NCI-H82 (cell line): ENCODE results near the gene PTPN4.
A peak's percentile ranks its signal among the peaks of the same experiment; 100 is the strongest.

Source experiments
- DNase-seq: peaks from one replicate; lab custom pipeline; 2025; lab: John Stamatoyannopoulos, UW

PTPN4 gene

DNA sequence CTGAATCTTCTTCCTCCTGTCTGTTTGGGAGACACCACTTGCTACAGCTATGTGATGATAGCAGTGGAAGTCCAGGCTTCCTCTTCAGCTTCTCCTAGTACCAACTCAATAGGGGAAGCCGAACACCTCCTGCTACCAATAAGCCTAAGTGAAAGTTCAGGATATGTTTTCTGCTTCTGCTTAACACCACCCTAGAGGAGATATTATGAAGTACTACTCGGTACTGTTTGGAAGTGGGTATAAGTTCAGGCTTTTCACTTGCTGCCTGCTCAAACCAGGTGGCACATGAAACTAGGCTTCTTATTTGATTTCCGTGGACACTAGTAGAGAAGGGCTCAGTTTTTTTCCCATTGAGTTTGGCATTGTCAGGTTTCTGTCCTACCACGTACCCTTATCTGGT is 99.8 kb downstream of the PTPN4 start:
- DNase-seq, result no peak

DNA sequence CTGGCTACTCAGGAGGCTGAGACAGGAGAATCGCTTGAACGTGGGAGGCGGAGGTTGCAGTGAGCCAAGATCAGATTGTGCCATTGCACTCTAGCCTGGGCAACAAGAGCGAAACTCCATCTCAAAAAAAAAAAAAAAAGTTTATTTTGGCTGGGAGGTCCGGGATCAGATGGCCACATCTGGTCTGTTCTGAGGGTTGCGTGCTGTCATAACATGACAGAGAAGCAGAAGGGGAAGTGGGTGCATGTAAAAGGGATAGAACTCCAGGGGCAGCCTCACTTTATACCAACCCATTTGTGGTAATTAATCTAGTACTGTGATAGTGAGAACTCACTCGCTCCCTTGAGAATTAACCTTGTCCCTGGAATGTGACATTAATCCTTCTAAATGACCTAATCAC is 101.2 kb downstream of the PTPN4 start:
- DNase-seq, result peak; percentile 89

DNA sequence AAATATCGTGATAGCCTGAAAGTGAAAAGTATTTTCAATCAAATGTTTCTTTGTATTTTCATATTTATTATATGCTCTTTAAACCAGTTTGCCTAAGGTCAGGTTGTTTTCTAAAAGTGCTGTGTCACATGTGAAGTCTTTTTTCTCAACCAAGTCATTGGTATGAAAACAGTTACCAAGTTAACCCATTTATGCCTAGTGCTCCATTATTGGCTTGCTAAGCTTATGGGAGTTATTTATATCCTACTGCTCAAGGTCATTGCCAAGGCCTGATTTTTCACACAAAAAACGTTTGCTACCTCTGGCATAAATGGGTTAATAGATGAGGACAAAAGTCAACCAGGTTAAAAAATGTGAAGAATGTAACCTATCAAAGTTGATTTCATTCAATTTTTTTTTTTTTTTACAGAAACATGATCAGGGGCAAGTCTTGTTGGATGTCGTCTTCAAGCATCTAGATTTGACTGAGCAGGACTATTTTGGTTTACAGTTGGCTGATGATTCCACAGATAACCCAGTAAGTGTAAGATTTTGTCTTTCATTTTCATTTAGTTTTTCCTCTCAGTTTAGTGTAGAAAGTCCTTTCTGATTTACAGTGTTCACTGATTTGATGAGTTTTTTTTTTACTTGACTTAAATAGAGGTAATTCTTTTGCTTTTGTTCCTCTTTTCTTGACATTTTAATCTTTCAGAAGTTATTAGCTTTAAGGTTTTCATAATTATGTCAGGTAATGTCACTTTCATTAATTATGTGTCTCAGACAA is 102.6 kb downstream of the PTPN4 start:
- peak; percentile 28 for DNase-seq

DNA sequence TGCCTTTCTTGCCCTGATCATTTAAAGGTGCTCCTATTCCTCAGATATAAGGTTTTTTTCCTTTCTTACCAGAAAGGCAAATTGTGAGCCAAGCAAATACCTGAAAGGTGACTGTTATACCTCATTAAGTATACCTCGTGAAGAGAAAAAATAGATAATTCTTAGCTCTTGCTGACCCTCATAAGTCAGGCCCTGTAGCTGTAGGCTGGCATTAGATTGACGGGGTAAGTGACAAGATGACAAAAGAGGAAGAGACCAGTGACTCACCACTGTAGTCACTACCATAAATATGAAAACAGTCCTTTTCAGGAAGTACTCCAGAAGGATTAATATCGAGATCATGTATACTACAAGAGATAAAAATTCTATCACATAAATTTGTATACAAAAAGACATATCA is 104.6 kb downstream of the PTPN4 start:
- DNase-seq, result no peak

GRCh38 chr2:119871725-119872124 is 112.0 kb downstream of the PTPN4 start:
- DNase-seq, result no peak

DNA sequence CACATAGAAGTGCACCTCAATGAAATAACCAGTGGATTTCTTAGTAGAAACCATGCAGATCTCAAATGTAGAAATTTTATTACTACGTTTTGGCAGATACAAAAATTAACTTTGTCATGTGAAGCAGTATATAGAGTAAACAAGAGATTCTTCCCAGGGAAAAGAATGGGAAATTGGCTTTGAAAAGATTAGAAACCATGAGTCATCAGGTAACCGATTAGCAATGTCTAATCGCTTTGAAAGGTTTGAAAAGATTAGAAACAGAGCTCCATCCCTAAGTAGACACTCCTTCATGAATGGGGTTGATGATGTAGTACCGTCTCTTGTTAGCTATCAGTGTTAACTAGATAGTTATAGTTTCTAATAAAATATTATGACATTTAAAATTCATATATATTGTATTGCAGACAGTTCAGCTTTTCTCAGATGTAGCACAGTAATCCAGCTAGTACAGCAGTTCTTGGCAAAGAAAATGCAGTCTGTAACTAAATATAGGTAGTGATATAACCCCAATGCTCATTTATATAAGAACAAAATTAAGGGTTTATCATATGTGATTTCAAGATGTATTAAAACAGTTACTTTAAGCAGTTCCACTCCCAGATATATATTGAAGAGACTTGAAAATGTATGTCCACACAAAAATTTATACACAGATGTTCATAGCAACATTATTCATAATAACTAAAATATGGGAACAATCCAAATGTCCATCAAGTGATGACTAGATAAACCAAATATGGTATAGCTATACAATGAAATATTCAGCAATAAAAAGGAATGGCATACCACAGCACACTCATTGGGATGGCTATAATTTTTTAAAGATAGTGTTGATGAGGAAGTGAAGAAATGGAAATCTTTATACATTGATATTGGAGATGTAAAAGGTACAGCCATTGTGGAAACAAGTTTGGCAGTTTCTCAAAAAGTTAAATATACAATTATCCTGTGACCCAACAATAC is 113.9 kb downstream of the PTPN4 start:
- peak; percentile 90 for DNase-seq

GRCh38 chr2:119879502-119879901 is 119.8 kb downstream of the PTPN4 start:
- DNase-seq, result no peak

DNA sequence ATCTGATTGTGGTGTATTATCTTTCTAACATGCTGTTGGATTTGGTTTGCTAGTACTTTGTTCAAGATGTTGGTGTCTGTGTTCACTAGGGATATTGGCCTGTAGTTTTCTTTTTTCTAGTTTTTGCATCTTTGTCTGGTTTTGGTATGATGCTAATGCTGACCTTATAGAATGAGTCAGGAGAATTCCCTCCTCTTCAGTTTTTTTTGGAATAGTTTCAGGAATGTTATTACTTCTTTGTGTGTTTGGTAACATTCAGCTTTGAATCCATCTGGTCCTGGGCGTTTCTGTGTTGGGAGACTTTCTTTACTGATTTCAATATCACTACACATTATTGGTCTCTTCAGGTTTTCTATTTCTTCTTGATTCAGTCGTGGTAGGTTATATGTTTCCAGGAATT is 129.0 kb downstream of the PTPN4 start:
- no peak for DNase-seq

DNA sequence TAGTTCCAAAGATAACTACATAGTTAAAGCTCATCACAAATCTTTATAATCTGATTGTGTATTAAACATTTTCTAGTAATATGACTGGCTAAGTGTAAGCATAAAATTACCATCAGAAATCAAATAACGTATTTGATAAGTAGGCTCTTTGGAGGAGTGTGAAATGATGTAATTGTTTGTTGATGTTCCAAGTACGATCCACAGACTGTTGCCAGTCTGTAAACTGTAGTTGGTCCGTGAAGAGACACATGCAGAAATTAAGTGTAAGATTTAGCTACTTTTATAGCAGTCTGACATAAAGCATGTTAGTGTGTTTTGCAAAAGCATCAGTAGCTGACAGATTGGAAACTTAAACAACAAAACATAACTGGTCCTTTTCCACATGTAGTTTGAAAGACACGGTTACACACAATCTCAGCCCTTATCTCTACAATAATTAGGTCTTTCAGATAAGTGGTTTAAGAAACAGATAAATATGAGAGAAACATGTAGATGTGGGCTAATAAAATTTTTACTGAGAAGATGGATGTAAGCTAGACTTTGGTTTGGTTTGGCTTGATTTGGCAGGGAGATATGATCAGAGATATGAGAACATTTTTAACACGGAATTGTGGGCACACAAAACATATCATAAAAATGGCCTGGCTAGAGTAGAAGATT is 138.1 kb downstream of the PTPN4 start:
- no peak for DNase-seq

DNA sequence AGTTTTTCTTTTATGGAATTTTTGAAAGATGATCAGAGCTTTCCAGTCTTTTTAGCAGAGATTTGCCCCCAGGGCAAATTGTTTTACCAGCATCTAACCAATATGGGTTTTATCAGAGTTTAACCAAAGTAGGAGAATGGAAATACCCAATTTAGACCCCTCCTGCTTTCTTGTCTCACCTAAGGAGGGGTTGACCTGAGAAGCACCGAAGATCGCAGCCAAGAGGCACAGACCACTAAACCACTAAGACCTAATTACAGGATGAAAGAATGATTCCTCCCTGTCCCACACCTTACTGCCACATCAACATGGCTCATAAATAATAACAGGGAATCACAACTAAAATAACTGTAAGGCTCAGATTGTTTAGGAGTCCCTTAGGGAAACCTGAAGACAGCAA is 141.3 kb downstream of the PTPN4 start:
- DNase-seq, result no peak

- no peak for DNase-seq
These were observed 150.8 kb downstream of the PTPN4 start for GRCh38 chr2:119910566-119910965.

- no peak for DNase-seq
These were observed 154.5 kb downstream of the PTPN4 start for GRCh38 chr2:119914266-119914665.

DNA sequence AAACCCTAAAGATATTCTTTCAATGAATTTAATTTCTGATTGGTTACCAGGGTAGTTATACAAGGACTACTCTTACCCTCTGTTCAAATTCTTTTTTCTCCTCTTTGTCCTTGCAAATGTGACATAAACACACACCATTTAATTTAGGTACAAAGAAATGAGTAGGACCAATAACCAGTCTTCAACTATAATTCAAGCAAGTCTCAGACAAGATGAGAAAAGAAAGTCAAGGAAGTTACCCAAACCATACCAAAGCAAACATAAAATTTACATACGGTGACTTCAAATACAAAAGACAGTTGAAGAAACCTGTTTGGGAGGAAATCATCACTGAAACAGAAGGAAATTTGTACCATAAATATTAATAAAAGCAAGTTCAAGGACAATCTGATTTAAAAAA is 162.1 kb downstream of the PTPN4 start:
- DNase-seq, result no peak

GRCh38 chr2:119922699-119923098 is 163.0 kb downstream of the PTPN4 start:
- DNase-seq, result no peak

- DNase-seq, result no peak
These were observed 169.8 kb downstream of the PTPN4 start for GRCh38 chr2:119929537-119929936.

DNA sequence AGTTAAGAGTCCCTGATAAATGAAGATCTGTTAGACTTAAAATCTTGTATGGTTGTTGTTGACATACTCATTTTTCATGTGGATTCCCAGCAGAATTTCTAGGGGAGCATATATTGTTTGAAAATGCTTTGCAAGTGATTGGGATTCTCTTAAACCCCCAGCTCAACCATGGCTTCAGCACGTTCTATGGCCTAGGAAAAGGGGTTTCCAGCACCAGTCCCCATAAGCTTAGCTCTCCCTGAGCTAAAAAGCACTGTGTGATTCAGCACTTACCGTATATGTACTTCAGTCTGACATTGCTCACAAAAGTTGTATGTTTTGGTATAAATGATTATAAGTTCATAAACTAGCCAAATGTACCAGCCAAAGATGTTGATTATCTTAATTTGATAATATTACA is 173.1 kb downstream of the PTPN4 start:
- no peak for DNase-seq

DNA sequence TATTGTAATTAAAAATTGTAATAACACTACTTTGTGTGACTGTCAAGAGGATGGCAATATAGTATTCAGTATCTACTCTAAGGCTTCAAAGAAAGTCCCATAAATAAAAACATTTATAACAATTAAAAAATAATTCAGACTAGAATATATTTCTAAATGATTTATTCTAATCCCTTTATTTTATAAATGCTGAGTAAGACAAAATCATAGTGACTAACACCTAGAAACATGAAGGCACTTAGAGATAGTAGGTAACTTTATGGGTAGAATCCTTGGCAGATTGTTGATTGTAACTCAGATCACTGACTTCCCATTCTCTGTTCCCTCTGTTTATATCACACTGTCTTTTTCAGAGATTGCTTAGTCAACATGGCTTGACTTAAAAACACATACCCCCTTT is 174.6 kb downstream of the PTPN4 start:
- DNase-seq, result no peak

- DNase-seq, result no peak
These were observed 178.0 kb downstream of the PTPN4 start for GRCh38 chr2:119937680-119938079.

- no peak for DNase-seq
These were observed 180.2 kb downstream of the PTPN4 start for GRCh38 chr2:119939915-119940314.

DNA sequence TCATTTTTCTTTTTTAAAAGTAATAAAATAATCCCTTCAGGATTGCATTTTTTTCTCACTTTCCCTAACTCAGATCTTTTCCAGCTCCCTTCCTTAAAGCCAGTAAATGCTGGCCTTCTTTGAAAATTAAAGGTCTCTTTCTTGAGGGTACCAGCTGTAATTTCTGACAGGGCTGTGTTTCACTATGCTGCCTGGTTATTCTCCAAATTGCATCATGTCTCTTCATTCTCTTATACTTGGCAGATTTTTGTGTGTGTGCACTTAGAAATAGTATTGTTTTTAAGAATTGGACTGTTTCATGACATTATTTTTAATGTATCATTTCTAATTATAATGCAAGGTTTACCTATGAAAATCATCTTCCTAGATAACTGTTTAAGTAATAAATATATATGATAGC is 181.1 kb downstream of the PTPN4 start:
- no peak for DNase-seq

DNA sequence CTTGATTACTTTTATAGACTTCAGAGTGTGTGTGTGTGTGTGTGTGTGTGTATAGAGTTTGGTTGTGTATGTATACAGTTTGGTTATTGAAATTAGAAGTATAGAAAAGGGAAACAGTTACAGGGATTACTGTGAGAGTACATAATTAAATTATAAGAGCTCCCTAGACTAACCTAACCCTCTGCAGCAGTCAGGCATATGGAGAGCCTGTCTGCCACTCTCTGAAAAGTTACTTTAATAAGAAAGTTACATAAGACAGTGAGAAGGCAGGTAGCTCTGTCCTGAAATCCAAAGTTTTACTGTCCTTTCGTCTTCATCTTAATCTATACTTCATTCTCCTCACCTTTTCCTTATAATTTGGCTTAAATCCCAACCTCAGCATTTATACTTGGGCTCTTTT is 181.7 kb downstream of the PTPN4 start:
- peak; percentile 57 for DNase-seq

DNA sequence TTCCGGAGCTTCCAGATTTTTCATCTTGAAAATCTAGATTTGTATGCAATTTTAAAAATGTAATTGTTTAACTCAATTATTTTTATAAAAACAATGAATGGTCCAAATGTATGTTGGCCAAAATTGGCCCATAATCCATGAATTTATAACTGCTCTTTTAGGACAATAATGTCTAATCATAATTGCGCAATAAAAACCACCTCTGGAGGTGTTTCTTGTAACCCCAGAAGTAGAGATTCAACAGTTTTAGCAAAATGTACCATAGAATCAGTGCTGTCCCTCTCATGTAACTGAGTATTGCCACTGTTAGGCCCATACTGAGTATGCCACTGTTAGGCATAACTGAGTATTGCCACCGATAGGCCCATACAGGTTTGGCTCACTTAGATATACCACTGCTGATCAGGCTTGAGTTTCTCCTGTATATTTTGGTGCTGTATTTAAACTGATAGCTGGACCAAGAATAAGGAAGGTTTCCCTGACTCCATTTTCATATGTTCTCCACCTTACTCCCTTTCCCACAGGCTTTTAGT is 182.3 kb downstream of the PTPN4 start:
- peak; percentile 16 for DNase-seq
